RWPE2 (cell line): ENCODE results near the gene MEGF8.

Experiments
- ATAC-seq: fragments of 200-7000 bp; cut with Tn5 transposase; 3 replicates; pipeline ENCODE4 v1.9.1; 2021; ENCODE audit warnings: low read depth
- DNase-seq: peaks from one replicate; pipeline ENCODE4 v3.0.0-alpha.2; 2020; ENCODE audit warnings: low spot score
- H3K27ac ChIP-seq: fragments of 450-650 bp; 2 replicates; pipeline ENCODE4 v1.5.1; 2017; ENCODE audit warnings: mild to moderate bottlenecking; ENCODE audit not compliant: poor library complexity, severe bottlenecking
- H3K27me3 ChIP-seq: fragments of 250-450 bp; sonication (Bioruptor Pico); 2 replicates; pipeline ENCODE4 v1.5.1; 2021; ENCODE audit warnings: mild to moderate bottlenecking, moderate library complexity; ENCODE audit not compliant: insufficient read depth, poor library complexity, severe bottlenecking
- H3K36me3 ChIP-seq: fragments of 250-450 bp; sonication (Bioruptor Pico); 2 replicates; pipeline ENCODE4 v1.5.1; 2020; ENCODE audit warnings: low read depth, mild to moderate bottlenecking, moderate library complexity
- H3K4me1 ChIP-seq: fragments of 250-450 bp; sonication (Bioruptor Pico); 2 replicates; pipeline ENCODE4 v1.5.1; 2021; ENCODE audit warnings: mild to moderate bottlenecking, moderate library complexity; ENCODE audit not compliant: insufficient read depth, poor library complexity, severe bottlenecking
- H3K4me3 ChIP-seq: fragments of 250-450 bp; sonication (Bioruptor Pico); 2 replicates; pipeline ENCODE4 v1.5.1; 2021; ENCODE audit warnings: mild to moderate bottlenecking, moderate library complexity; ENCODE audit not compliant: severe bottlenecking
- H3K9me3 ChIP-seq: fragments of 250-450 bp; sonication (Bioruptor Pico); 2 replicates; pipeline ENCODE4 v1.5.1; 2021; ENCODE audit warnings: mild to moderate bottlenecking, moderate library complexity; ENCODE audit not compliant: severe bottlenecking
- TF ChIP-seq, protein P1 (sequence below): fragments of 450-650 bp; IDR thresholded peaks from one replicate; pipeline ENCODE4 v1.5.1; 2017; ENCODE audit warnings: mild to moderate bottlenecking, moderate library complexity; ENCODE audit not compliant: poor library complexity, severe bottlenecking

MEGF8 gene

DNA sequence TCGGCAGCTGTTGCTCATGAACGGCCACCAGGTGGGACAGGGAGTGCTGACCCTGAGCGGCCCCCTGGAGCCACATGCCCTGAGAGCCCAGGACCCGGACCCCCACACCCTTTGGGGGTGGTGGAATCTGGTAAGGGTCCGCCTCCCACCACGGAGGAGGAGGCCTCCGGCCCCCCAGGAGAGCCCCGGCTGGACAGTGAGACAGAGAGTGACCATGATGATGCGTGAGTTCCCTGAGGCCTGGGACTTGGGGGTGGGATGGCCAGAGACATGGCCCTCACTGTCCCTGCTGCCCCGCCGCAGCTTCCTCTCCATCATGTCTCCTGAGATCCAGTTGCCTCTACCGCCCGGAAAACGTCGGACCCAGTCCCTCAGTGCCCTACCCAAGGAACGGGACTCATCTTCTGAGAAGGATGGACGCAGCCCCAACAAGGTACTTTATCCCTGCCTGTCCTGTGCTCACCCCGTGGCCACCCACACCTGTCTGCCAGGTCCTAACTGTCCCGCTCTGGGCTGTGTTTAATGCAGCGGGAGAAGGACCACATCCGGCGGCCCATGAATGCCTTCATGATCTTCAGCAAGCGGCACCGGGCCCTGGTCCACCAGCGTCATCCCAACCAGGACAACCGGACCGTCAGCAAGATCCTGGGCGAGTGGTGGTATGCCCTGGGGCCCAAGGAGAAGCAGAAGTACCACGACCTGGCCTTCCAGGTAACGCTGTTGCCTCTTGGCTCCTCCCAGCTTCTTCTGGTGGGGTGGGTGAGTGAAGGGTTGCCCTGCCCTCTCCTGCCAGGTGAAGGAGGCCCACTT lies 38.2 kb upstream of the MEGF8 start:
- H3K36me3 ChIP-seq, result peaks cover 54% of the 10 kb centered on the region
- TF ChIP-seq, protein P1, sequence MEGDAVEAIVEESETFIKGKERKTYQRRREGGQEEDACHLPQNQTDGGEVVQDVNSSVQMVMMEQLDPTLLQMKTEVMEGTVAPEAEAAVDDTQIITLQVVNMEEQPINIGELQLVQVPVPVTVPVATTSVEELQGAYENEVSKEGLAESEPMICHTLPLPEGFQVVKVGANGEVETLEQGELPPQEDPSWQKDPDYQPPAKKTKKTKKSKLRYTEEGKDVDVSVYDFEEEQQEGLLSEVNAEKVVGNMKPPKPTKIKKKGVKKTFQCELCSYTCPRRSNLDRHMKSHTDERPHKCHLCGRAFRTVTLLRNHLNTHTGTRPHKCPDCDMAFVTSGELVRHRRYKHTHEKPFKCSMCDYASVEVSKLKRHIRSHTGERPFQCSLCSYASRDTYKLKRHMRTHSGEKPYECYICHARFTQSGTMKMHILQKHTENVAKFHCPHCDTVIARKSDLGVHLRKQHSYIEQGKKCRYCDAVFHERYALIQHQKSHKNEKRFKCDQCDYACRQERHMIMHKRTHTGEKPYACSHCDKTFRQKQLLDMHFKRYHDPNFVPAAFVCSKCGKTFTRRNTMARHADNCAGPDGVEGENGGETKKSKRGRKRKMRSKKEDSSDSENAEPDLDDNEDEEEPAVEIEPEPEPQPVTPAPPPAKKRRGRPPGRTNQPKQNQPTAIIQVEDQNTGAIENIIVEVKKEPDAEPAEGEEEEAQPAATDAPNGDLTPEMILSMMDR, result no peak
- DNase-seq, result no peak
- no peak for ATAC-seq
- peaks cover 9% of the 10 kb centered on the region for H3K4me1 ChIP-seq
- H3K27ac ChIP-seq, result no peak overlapping the region
- H3K4me3 ChIP-seq, result no peak overlapping the region
- H3K9me3 ChIP-seq, result no peaks in the 10 kb centered on the region
- no peaks in the 10 kb centered on the region for H3K27me3 ChIP-seq

DNA sequence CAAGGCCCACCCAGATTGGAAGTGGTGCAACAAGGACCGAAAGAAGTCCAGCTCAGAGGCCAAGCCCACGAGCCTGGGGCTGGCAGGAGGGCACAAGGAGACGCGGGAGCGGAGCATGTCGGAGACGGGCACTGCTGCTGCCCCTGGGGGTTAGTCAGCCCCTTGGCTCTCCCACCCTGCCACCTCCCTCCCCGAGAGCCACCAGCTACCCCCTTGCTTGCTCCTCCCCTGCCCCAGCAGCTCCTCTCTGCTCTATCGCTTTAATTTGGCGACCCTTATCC lies 37.7 kb upstream of the MEGF8 start:
- ATAC-seq (no peak), DNase-seq (no peak)
- Histone ChIP-seq H3K4me1 (peaks cover 5% of the 10 kb centered on the region), H3K36me3 (peaks cover 57% of the 10 kb centered on the region), H3K27me3 (no peaks in the 10 kb centered on the region), H3K4me3 (no peak overlapping the region), H3K27ac (no peak overlapping the region), H3K9me3 (no peaks in the 10 kb centered on the region)
- TF ChIP-seq, protein P1, result no peak

DNA sequence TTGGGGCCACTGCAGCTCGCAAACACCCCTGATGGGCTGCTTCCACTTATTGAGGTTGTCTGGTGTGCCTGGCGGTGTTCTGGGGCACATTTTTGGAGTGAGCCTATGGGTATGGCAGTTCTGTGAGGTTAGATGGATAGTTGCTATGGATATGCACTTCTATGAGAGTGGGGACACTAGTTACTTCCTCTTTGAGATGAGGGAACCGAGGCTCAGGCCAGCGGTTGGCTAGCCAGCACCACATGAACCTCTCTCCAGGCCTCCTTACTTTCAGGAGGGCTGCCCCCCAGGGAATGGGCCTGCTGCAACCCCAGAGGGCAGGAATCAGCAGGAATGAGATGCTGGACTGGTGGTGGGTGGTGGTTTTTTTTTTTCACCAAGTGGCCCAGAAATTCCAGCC lies 37.0 kb upstream of the MEGF8 start:
- TF ChIP-seq, protein P1, result no peak
- Histone ChIP-seq H3K9me3 (no peaks in the 10 kb centered on the region), H3K36me3 (peaks cover 62% of the 10 kb centered on the region), H3K27me3 (no peaks in the 10 kb centered on the region), H3K27ac (no peak overlapping the region), H3K4me1 (no peaks in the 10 kb centered on the region), H3K4me3 (no peak overlapping the region)
- no peak for DNase-seq
- no peak for ATAC-seq

DNA sequence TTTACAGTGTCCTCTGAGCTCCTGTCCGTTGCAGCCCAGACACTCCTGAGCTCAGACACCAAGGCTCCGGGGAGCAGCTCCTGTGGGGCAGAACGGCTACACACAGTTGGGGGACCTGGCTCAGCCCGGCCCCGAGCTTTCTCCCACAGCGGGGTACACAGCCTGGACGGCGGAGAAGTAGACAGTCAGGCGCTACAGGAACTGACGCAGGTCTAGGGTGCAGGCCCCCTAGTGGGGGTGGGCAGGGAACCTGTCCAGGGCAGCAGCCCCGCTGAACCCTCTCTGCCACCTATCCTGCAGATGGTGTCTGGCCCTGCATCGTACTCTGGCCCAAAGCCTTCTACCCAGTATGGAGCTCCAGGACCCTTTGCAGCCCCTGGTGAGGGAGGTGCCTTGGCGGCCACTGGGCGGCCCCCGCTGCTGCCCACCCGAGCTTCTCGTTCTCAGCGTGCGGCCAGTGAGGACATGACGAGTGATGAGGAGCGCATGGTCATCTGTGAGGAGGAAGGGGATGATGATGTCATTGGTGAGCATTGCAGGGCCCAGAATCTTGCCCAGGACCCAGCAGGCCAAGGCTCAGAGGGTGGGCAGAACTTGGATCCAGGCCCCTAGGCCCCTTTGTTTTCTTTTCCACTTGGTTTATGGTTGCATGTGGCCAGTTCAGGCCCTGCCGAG lies 36.4 kb upstream of the MEGF8 start:
- no peaks in the 10 kb centered on the region for H3K4me1 ChIP-seq
- TF ChIP-seq, protein P1, result no peak
- no peaks in the 10 kb centered on the region for H3K27me3 ChIP-seq
- no peak overlapping the region for H3K4me3 ChIP-seq
- H3K9me3 ChIP-seq, result no peaks in the 10 kb centered on the region
- DNase-seq, result no peak
- no peak overlapping the region for H3K27ac ChIP-seq
- peaks cover 68% of the 10 kb centered on the region for H3K36me3 ChIP-seq
- no peak for ATAC-seq

DNA sequence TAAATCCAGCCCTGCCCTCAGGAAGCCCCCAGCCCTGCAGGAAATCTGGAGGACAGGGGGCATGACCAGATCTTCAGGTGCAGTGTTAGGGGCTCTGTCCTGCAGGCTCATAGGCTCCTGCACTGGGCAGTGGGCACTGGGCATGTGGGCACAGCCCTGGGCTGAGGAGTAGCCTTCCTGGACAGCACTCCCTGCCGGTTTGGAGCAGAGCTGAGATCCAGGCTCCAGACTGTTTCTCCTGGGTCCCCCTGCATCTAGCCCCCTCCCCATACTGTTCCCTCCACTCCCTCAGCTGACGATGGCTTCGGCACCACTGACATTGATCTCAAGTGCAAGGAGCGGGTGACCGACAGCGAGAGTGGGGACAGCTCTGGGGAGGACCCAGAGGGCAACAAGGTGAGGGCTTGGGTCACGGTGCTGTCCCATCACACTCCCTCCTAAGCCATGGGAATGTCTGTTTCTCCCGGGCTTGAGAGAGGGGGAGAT lies 35.8 kb upstream of the MEGF8 start:
- peaks cover 74% of the 10 kb centered on the region for H3K36me3 ChIP-seq
- H3K27me3 ChIP-seq, result no peaks in the 10 kb centered on the region
- no peak for ATAC-seq
- H3K27ac ChIP-seq, result no peak overlapping the region
- H3K4me1 ChIP-seq, result no peaks in the 10 kb centered on the region
- H3K9me3 ChIP-seq, result no peaks in the 10 kb centered on the region
- TF ChIP-seq, protein P1, result no peak
- DNase-seq, result no peak
- H3K4me3 ChIP-seq, result no peak overlapping the region
